PC-9 (cell line): ENCODE measurements around the gene SLC4A1AP. TPM values are rescaled to one million over a fixed set of nuclear protein-coding genes. Genes with fewer than 3 reads are reported as not detected.

Source experiments
- BruUV-seq: library from RNA; stranded (reverse); fragments of 400-500 nt; replicated peaks from 2 replicates; lab custom pipeline; 2021; lab: Mats Ljungman, UMichigan
- CTCF ChIA-PET: fragments of 300-600 bp; sonication (Branson Sonifier 250); formaldehyde crosslinking; loops from one replicate; lab custom pipeline; 2022; ENCODE audit warnings: antibody characterized with exemption; lab: Charles Lee
- POLR2A ChIA-PET: fragments of 300-600 bp; sonication (Branson Sonifier 250); formaldehyde crosslinking; loops from one replicate; lab custom pipeline; 2022; ENCODE audit warnings: antibody characterized with exemption; ENCODE audit not compliant: unreplicated experiment; lab: Charles Lee
- DNase-seq, 2 experiments: peaks; one replicate each; pipeline versions ENCODE4 v3.0.0 to v3.0.0-alpha.2; 2015 to 2022; ENCODE audit warnings: mixed read lengths in 1 of 2
- H2AFZ ChIP-seq: fragments of 200-600 bp; sonication (generic); 2 replicates; pipeline ENCODE4 v1.8.1; 2017; ENCODE audit warnings: antibody characterized with exemption
- H3F3A ChIP-seq: fragments of 200-600 bp; sonication (generic); 2 replicates; pipeline ENCODE4 v1.8.1; 2017; ENCODE audit warnings: antibody characterized with exemption, mild to moderate bottlenecking, low read depth; ENCODE audit not compliant: insufficient read depth
- H3K27ac ChIP-seq: fragments of 200-600 bp; sonication (generic); 2 replicates; pipeline ENCODE4 v1.6.1; 2016; ENCODE audit warnings: mixed run types
- H3K27me3 ChIP-seq: fragments of 200-600 bp; sonication (generic); 2 replicates; pipeline ENCODE4 v1.6.1; 2016; ENCODE audit warnings: low read depth, mixed run types; ENCODE audit not compliant: insufficient read depth
- H3K36me3 ChIP-seq: fragments of 200-600 bp; sonication (generic); 2 replicates; pipeline ENCODE4 v1.6.1; 2016; ENCODE audit warnings: low read depth, mixed run types
- H3K4me1 ChIP-seq: fragments of 200-600 bp; sonication (generic); replicated peaks from 2 replicates; pipeline ENCODE4 v1.6.1; 2016; ENCODE audit warnings: mixed run types; ENCODE audit not compliant: insufficient read depth
- H3K4me2 ChIP-seq: fragments of 200-600 bp; sonication (generic); 2 replicates; pipeline ENCODE4 v1.6.1; 2017; ENCODE audit warnings: mixed run types
- H3K4me3 ChIP-seq: fragments of 200-600 bp; sonication (generic); 2 replicates; pipeline ENCODE4 v1.6.1; 2016; ENCODE audit warnings: mixed run types
- H3K79me2 ChIP-seq: fragments of 200-600 bp; sonication (generic); 2 replicates; pipeline ENCODE4 v1.6.1; 2017; ENCODE audit warnings: low read depth, mixed run types
- H3K9me2 ChIP-seq: fragments of 200-600 bp; sonication (generic); 2 replicates; pipeline ENCODE4 v1.8.1; 2017; ENCODE audit warnings: mild to moderate bottlenecking; ENCODE audit not compliant: insufficient read depth
- H3K9me3 ChIP-seq: fragments of 200-600 bp; sonication (generic); 2 replicates; pipeline ENCODE4 v1.8.1; 2016; ENCODE audit warnings: low read depth; ENCODE audit not compliant: insufficient read depth
- H4K20me1 ChIP-seq: fragments of 200-600 bp; sonication (generic); 2 replicates; pipeline ENCODE4 v1.8.1; 2017; ENCODE audit not compliant: insufficient read depth
- EZH2 ChIP-seq: fragments of 200-600 bp; sonication (generic); IDR thresholded peaks from 2 replicates; pipeline ENCODE4 v1.8.0; 2017; ENCODE audit warnings: antibody characterized with exemption, low read depth
- intact Hi-C: fragments of 100-400 bp; cut with micrococcal nuclease; formaldehyde crosslinking; loops from one replicate; pipeline ENCODE4 v1.10.0; 2022; ENCODE audit not compliant: unreplicated experiment
- total RNA-seq: library from RNA; stranded (reverse); gene quantifications from 2 replicates; pipeline ENCODE4 v1.2.3, GENCODE V29; 2021
- TF ChIP-seq, protein P1 (sequence below): fragments of 200-600 bp; sonication (generic); conservative IDR thresholded peaks from 2 replicates; pipeline ENCODE4 v1.6.1; 2017; ENCODE audit warnings: mixed run types, antibody characterized with exemption, mild to moderate bottlenecking, moderate library complexity

Gene SLC4A1AP
- total RNA-seq, 1 experiment from 2014 or later: 22.7 TPM

DNA sequence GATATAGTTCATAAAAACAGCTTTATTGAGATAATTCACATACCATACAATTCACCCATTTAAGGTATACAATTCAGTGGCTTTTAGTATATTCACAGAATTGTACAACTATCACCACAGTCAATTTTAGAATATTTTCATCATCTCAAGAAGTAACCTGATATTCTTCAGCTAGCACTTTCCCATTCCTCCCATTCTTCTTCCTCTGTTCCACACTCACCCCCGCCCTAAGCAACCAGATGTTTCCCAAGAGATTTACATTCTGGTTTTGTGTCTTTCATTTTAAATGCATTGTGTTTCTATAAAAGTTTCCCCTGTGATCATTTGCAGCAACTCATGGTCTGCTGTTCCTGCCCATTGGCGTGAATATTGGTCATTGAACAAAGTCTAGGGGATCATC lies 29.4 kb upstream of the SLC4A1AP start:
- POLR2A ChIA-PET: no interaction called here
- no TSS peak for BruUV-seq

DNA sequence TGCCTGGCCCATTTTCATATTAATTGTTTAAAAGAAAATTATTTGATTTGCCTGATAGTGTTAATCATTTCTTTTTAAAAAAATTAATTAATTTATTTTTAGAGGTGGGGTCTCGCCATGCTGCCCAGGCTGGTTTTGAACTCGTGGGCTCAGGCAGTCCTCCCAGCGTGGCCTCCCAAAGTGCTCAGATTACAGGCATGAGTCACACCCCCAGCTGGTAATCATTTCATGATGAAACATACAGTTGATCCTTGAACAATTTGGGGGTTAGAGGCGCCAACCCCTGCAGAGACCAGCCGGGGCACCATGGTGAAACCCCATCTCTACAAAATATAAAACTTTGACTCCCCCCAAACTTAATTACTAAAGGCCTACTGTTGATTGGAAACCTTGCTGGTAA lies 26.9 kb upstream of the SLC4A1AP start:
- Histone ChIP-seq H3K9me3 (no peaks in the 10 kb centered on the region), H3F3A (peaks cover 18% of the 10 kb centered on the region; the same call in 1 of the 2 replicates), H3K9me2 (no peaks in the 10 kb centered on the region), H3K4me2 (no peak overlapping the region), H3K27ac (no peak overlapping the region), H3K36me3 (peaks cover 52% of the 10 kb centered on the region), H3K79me2 (no peaks in the 10 kb centered on the region), H3K4me1 (no peaks in the 10 kb centered on the region), H3K27me3 (no peaks in the 10 kb centered on the region), H4K20me1 (no peaks in the 10 kb centered on the region), H3K4me3 (no peak overlapping the region), H2AFZ (no peak overlapping the region)
- intact Hi-C loops: no loop called here
- DNase-seq: no peak
- TF ChIP-seq EZH2: no peak
- POLR2A ChIA-PET: interaction anchor here (0.5 kb wide), 1 partner anchor 1655 kb away, joined by 8 read pairs; the partner anchor contains the start of gene KIF3C
- BruUV-seq: no TSS peak
- CTCF ChIA-PET: no interaction called here

More for the DNA sequence above, 29.4 kb upstream of the SLC4A1AP start:
- Histone ChIP-seq H3F3A (peaks cover 11% of the 10 kb centered on the region; the same call in 1 of the 2 replicates), H3K9me2 (no peaks in the 10 kb centered on the region), H4K20me1 (no peaks in the 10 kb centered on the region), H3K27ac (no peak overlapping the region), H3K27me3 (no peaks in the 10 kb centered on the region), H3K79me2 (peaks cover 9% of the 10 kb centered on the region; the same call in 1 of the 2 replicates), H3K9me3 (no peaks in the 10 kb centered on the region), H3K4me1 (peaks cover 6% of the 10 kb centered on the region), H2AFZ (no peak overlapping the region), H3K4me2 (no peak overlapping the region), H3K36me3 (peaks cover 47% of the 10 kb centered on the region), H3K4me3 (no peak overlapping the region)
- TF ChIP-seq, protein P1, sequence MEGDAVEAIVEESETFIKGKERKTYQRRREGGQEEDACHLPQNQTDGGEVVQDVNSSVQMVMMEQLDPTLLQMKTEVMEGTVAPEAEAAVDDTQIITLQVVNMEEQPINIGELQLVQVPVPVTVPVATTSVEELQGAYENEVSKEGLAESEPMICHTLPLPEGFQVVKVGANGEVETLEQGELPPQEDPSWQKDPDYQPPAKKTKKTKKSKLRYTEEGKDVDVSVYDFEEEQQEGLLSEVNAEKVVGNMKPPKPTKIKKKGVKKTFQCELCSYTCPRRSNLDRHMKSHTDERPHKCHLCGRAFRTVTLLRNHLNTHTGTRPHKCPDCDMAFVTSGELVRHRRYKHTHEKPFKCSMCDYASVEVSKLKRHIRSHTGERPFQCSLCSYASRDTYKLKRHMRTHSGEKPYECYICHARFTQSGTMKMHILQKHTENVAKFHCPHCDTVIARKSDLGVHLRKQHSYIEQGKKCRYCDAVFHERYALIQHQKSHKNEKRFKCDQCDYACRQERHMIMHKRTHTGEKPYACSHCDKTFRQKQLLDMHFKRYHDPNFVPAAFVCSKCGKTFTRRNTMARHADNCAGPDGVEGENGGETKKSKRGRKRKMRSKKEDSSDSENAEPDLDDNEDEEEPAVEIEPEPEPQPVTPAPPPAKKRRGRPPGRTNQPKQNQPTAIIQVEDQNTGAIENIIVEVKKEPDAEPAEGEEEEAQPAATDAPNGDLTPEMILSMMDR: no peak
- TF ChIP-seq EZH2: no peak
- CTCF ChIA-PET: no interaction called here
- no peak for DNase-seq
- intact Hi-C loops: no loop called here

DNA sequence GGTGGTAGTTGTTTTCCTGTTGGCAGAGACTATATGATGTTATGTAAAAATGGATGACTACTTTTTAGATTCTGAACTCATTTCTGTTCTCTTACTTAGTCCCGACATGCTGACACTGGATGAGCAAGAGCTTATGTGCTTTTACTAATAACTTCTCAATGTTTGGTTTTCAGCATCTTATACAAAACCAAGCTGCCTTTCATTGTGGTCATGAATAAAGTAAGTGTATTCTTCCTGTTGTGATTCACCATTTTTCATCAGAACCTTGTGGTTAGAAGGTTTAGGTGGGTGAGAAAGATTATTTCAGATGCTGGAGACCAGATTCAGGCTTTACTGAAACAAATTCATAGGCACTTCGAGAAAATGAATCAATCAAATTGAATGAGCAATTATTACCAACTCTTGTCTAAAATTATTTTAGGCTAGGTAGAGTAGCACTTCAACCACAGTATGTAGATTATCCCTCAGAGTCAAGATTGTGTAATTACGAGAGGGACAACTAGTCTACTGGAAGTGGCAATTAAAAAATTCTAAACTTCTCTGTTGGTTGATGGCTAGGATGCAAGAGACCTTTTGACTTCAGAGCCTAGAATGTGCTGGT lies 25.6 kb upstream of the SLC4A1AP start:
- no peaks in the 10 kb centered on the region for H3K27me3 ChIP-seq
- no TSS peak for BruUV-seq
- intact Hi-C loops: no loop called here
- H4K20me1 ChIP-seq: no peaks in the 10 kb centered on the region
- H3K4me3 ChIP-seq: no peak overlapping the region
- no peaks in the 10 kb centered on the region for H3K4me1 ChIP-seq
- ChIA-PET CTCF (no interaction called here), POLR2A (no interaction called here)
- peaks cover 27% of the 10 kb centered on the region; the same call in 1 of the 2 replicates for H3F3A ChIP-seq
- no peak for DNase-seq
- no peak overlapping the region for H2AFZ ChIP-seq
- no peak overlapping the region for H3K27ac ChIP-seq
- no peak for TF ChIP-seq EZH2
- TF ChIP-seq, protein P1: no peak
- H3K9me2 ChIP-seq: no peaks in the 10 kb centered on the region
- H3K9me3 ChIP-seq: no peaks in the 10 kb centered on the region
- no peaks in the 10 kb centered on the region for H3K79me2 ChIP-seq
- no peak overlapping the region for H3K4me2 ChIP-seq
- H3K36me3 ChIP-seq: peaks cover 52% of the 10 kb centered on the region
